Prostate gland (tissue), 2 donors: ENCODE data around the gene GTF3A.

Experiments used
- POLR2AphosphoS5 ChIP-seq: sonication (generic); formaldehyde crosslinking; IDR thresholded peaks from one replicate; pipeline ENCODE4 v1.6.1; 2017; ENCODE audit warnings: antibody characterized with exemption
- TF ChIP-seq, protein P1 (sequence below), 4 experiments: fragments of 200-600 bp in 2 of 4; fragments of 450-650 bp in 2 of 4; sonication (generic) in 2 of 4; IDR thresholded peaks; 1 replicate in 3 of 4; 2 replicates in 1 of 4; pipeline ENCODE4 v1.5.1; 2016 to 2019; ENCODE audit warnings: antibody characterized with exemption in 4 of 4, mild to moderate bottlenecking in 2 of 4, moderate library complexity in 2 of 4

GRCh38 chr13:27403203-27403678, 21.2 kb upstream of the GTF3A start:
- TF ChIP-seq, protein P1, sequence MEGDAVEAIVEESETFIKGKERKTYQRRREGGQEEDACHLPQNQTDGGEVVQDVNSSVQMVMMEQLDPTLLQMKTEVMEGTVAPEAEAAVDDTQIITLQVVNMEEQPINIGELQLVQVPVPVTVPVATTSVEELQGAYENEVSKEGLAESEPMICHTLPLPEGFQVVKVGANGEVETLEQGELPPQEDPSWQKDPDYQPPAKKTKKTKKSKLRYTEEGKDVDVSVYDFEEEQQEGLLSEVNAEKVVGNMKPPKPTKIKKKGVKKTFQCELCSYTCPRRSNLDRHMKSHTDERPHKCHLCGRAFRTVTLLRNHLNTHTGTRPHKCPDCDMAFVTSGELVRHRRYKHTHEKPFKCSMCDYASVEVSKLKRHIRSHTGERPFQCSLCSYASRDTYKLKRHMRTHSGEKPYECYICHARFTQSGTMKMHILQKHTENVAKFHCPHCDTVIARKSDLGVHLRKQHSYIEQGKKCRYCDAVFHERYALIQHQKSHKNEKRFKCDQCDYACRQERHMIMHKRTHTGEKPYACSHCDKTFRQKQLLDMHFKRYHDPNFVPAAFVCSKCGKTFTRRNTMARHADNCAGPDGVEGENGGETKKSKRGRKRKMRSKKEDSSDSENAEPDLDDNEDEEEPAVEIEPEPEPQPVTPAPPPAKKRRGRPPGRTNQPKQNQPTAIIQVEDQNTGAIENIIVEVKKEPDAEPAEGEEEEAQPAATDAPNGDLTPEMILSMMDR (IDR thresholded peaks at IDR 0.05) = no peak
- no peak for TF ChIP-seq POLR2AphosphoS5
